ENCODE measurements around the gene PPARG. TPM values are rescaled to one million over a fixed set of nuclear protein-coding genes. Genes with fewer than 3 reads are reported as not detected.

PPARG gene
- total and polyA plus RNA-seq, 12 donors, result 3.1 to 21.9 (median 6.8) TPM

DNA sequence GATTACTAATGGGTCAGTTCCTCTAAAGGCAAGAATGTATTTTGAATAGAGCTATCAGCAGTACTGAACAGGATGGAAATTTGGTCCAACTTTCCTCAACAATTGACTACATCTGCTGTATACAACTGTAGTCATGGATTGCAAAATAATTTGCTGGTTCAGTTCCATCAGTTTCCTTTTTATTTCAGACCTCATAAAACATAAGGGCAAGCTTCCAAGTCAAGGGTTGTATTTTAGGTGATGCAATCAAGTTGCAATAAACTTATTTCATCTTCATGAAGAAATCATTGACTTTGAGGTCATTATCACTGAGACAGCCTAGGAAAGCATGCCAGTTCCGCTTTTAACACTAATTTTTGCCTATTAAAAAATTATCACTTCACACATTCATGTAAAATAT lies 105.0 kb downstream of the PPARG start:
- H3K9me3 ChIP-seq (replicated peaks in 1 of 3), result no peaks in the 10 kb centered on the region
- intact Hi-C loops (cut with DNase I), result no loop called here
- WGBS, 4 donors, result 55 to 77% (median 73%) methylated on average over 1 of the region's 1 CpG
- H3K4me1 ChIP-seq (replicated peaks in 1 of 2), result no peaks in the 10 kb centered on the region
- H3K27ac ChIP-seq, result no peak overlapping the region
- TF ChIP-seq, protein P1, sequence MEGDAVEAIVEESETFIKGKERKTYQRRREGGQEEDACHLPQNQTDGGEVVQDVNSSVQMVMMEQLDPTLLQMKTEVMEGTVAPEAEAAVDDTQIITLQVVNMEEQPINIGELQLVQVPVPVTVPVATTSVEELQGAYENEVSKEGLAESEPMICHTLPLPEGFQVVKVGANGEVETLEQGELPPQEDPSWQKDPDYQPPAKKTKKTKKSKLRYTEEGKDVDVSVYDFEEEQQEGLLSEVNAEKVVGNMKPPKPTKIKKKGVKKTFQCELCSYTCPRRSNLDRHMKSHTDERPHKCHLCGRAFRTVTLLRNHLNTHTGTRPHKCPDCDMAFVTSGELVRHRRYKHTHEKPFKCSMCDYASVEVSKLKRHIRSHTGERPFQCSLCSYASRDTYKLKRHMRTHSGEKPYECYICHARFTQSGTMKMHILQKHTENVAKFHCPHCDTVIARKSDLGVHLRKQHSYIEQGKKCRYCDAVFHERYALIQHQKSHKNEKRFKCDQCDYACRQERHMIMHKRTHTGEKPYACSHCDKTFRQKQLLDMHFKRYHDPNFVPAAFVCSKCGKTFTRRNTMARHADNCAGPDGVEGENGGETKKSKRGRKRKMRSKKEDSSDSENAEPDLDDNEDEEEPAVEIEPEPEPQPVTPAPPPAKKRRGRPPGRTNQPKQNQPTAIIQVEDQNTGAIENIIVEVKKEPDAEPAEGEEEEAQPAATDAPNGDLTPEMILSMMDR (IDR thresholded peaks at IDR 0.05), result no peak
- TF ChIP-seq POLR2A (IDR thresholded peaks at IDR 0.05), result no peak
- no peak for DNase-seq
- no peak overlapping the region for H3K4me3 ChIP-seq
- H3K27me3 ChIP-seq, result no peaks in the 10 kb centered on the region
- H3K36me3 ChIP-seq (replicated peaks in 1 of 2), result no peaks in the 10 kb centered on the region

DNA sequence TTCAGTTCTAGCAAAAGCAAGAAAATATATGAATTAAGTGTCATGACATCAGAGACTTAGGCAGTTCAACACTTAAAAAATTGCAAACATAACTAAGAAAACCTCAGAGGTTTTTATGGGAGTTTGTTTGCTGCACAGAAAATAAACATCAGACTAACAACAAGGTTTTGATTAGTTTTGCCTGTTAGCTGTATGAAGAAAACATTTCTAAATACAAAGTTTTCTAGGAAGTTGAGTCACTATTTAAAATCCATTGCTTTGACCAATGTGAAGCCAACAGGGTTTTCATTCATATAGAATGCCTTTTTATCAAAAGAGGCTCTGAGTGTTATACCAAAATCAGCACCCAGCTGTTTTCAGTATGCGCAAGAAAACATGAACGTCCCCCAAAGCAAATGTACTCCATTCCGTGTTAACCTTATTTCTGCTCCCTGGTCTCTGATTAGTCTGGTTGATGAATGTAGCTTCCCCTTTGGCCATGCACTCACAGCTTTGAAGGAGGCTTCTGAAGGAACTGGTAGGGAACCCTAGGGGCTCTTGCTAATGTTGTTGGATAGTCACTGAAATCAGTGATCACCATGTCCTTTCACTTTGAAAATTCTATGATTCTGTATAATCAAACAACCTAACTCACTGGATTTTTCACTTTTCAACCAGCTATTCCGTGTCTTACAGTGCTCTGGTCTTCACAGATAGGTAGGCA lies 105.8 kb downstream of the PPARG start:
- H3K9me3 ChIP-seq (replicated peaks in 1 of 3), result no peaks in the 10 kb centered on the region
- no peak overlapping the region for H3K27ac ChIP-seq
- DNase-seq, result no peak
- WGBS, 4 donors, result 58 to 85% (median 74%) methylated on average over 4 of the region's 4 CpGs
- H3K27me3 ChIP-seq, result no peaks in the 10 kb centered on the region
- no peaks in the 10 kb centered on the region for H3K36me3 ChIP-seq (replicated peaks in 1 of 2)
- no peaks in the 10 kb centered on the region for H3K4me1 ChIP-seq (replicated peaks in 1 of 2)
- intact Hi-C loops (cut with DNase I), result no loop called here
- TF ChIP-seq, protein P1 (IDR thresholded peaks at IDR 0.05), result no peak
- no peak overlapping the region for H3K4me3 ChIP-seq

DNA sequence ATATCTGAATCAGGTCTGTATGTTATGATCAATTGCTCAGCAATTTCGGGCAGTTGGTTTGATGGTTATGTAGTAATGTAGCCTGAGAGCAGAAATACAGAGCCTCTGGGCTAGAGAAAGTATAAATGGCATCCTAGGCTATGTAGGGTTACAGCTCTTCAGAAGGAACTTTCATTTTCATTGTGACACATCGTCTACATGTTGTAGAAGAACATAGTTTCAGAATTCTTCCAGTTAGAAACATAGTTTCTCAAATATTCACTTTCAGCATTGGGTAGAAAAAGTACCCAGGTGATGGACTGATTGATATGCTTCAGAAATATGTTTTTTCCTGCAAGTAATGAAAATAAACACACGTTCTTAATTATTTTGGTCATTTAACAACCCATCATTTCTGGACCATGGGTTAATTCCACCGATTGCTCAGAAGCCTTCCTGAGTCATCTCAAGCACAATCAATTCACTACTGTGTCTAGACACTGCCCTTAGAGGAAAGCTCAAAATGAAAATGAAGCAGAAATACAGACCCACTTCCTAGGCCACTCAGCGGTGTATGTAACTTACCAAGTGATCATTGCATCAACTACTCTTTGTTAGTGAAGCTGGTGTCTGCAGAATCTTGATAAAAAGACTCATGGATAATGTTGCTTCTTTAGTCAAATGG lies 106.6 kb downstream of the PPARG start:
- no peak for TF ChIP-seq POLR2A (IDR thresholded peaks at IDR 0.05)
- TF ChIP-seq, protein P1 (IDR thresholded peaks at IDR 0.05), result no peak
- intact Hi-C loops (cut with DNase I), result no loop called here
- Histone ChIP-seq H3K4me1 (replicated peaks in 1 of 2) (no peaks in the 10 kb centered on the region), H3K27ac (peak overlapping the region in 1 of 5 donors; percentile 3), H3K4me3 (no peak overlapping the region), H3K36me3 (replicated peaks in 1 of 2) (no peaks in the 10 kb centered on the region), H3K9me3 (replicated peaks in 1 of 3) (no peaks in the 10 kb centered on the region), H3K27me3 (no peaks in the 10 kb centered on the region)
- DNase-seq, result no peak
- whole genome bisulfite sequencing, 4 donors, result 58 to 70% (median 63%) methylated on average over 5 of the region's 5 CpGs

DNA sequence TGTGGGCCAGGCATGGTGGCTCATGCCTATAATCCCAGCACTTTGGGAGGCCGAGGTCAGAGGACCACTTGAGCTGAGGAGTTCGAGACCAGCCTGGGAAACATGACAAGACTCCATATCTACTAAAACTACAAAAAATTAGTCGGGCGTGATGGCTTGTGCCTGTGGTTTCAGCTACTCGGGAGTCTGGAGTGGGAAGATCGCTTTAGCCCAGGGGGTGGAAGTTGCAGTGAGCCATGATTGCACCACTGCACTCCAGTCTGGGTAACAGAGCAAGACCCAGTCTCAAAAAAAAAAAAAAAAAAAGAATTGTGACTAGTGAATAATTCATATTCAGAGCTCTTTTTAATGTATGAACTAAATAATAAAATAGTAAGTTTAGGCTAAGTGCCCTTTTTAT lies 107.6 kb downstream of the PPARG start:
- WGBS, 4 donors, result 71 to 84% (median 81%) methylated on average over 6 of the region's 6 CpGs
- no peaks in the 10 kb centered on the region for H3K36me3 ChIP-seq (replicated peaks in 1 of 2)
- no peaks in the 10 kb centered on the region for H3K9me3 ChIP-seq (replicated peaks in 1 of 3)
- no peaks in the 10 kb centered on the region for H3K4me1 ChIP-seq (replicated peaks in 1 of 2)
- DNase-seq, result no peak
- TF ChIP-seq, protein P1 (IDR thresholded peaks at IDR 0.05), result no peak
- no peak for TF ChIP-seq POLR2A (IDR thresholded peaks at IDR 0.05)
- no peaks in the 10 kb centered on the region for H3K27me3 ChIP-seq
- H3K27ac ChIP-seq, result no peak overlapping the region
- H3K4me3 ChIP-seq, result no peak overlapping the region
- intact Hi-C loops (cut with DNase I), result no loop called here
